DND-41 (cell line): Measurements from ENCODE around the gene RBM45.

Experiments used
- ATAC-seq: fragments of 200-7000 bp; cut with Tn5 transposase; 3 replicates; pipeline ENCODE4 v1.9.1; 2021; ENCODE audit warnings: low read depth; ENCODE audit not compliant: insufficient read depth
- DNase-seq: peaks from one replicate; pipeline ENCODE4 v3.0.0-alpha.2; 2020
- H2AFZ ChIP-seq: 2 replicates; pipeline ENCODE4 v1.6.0; 2012; ENCODE audit warnings: low read depth, low read length
- H3K27ac ChIP-seq: 2 replicates; pipeline ENCODE4 v1.5.1; 2012; ENCODE audit warnings: low read length, inconsistent platforms
- H3K27me3 ChIP-seq: fragments of 200-600 bp; sonication (generic); 2 replicates; pipeline ENCODE4 v1.6.0; 2012; ENCODE audit warnings: low read length, mild to moderate bottlenecking, inconsistent platforms; ENCODE audit not compliant: insufficient read depth, poor library complexity
- H3K36me3 ChIP-seq: 2 replicates; pipeline ENCODE4 v1.5.1; 2012; ENCODE audit warnings: low read length, inconsistent platforms; ENCODE audit not compliant: insufficient read depth
- H3K4me1 ChIP-seq: 2 replicates; pipeline ENCODE4 v1.5.1; 2012; ENCODE audit warnings: mild to moderate bottlenecking, low read length; ENCODE audit not compliant: insufficient read depth
- H3K4me2 ChIP-seq: 2 replicates; pipeline ENCODE4 v1.6.0; 2012; ENCODE audit warnings: mild to moderate bottlenecking, moderate library complexity, low read length, inconsistent platforms; ENCODE audit not compliant: insufficient read depth
- H3K4me3 ChIP-seq, 2 experiments: fragments of 200-600 bp in 1 of 2; shearing (Covaris generic) in 1 of 2; 2 replicates each; pipeline ENCODE4 v1.5.1; 2012 to 2016; ENCODE audit warnings: inconsistent platforms in 2 of 2, low read length in 2 of 2, mild to moderate bottlenecking in 2 of 2, low read depth in 1 of 2, moderate library complexity in 1 of 2
- H3K79me2 ChIP-seq: 2 replicates; pipeline ENCODE4 v1.6.0; 2012; ENCODE audit warnings: low read length, inconsistent platforms; ENCODE audit not compliant: insufficient read depth
- H3K9ac ChIP-seq: 2 replicates; pipeline ENCODE4 v1.6.0; 2012; ENCODE audit warnings: low read depth, mild to moderate bottlenecking, inconsistent platforms, low read length, moderate library complexity
- H3K9me3 ChIP-seq: 2 replicates; pipeline ENCODE4 v1.5.1; 2012; ENCODE audit warnings: low read length, moderate library complexity, mild to moderate bottlenecking, inconsistent platforms; ENCODE audit not compliant: insufficient read depth, severe bottlenecking
- H4K20me1 ChIP-seq: 2 replicates; pipeline ENCODE4 v1.6.0; 2012; ENCODE audit warnings: low read length; ENCODE audit not compliant: insufficient read depth
- CTCF ChIP-seq: IDR thresholded peaks from 2 replicates; pipeline ENCODE4 v1.5.1; 2012; ENCODE audit warnings: borderline replicate concordance, low read length, moderate library complexity, mild to moderate bottlenecking; ENCODE audit not compliant: poor library complexity, severe bottlenecking; ENCODE audit errors: extremely low read depth
- EZH2 ChIP-seq: IDR thresholded peaks from 3 replicates; pipeline ENCODE4 v1.6.1; 2012; ENCODE audit warnings: borderline replicate concordance, low read depth, mild to moderate bottlenecking, moderate library complexity, low read length, inconsistent platforms; ENCODE audit not compliant: severe bottlenecking

The RBM45 gene

GRCh38 chr2:178072000-178072382 is 40.2 kb upstream of the RBM45 start:
- ATAC-seq, result no peak

GRCh38 chr2:178072383-178073301 is 39.6 kb upstream of the RBM45 start, which contains the start of gene PDE11A:
Gene PDE11A (minus strand): TSS chr2:178072777. CDS start chr2:178072437, 340 bp downstream.
- Histone ChIP-seq H3K4me1 (no peaks in the 10 kb centered on the region), H3K27ac (no peak within 1 kb of the TSS), H3K9me3 (no peaks in the 10 kb centered on the region), H3K9ac (no peak within 1 kb of the TSS), H3K4me2 (no peak within 1 kb of the TSS), H3K79me2 (no peaks in the 10 kb centered on the region), H3K36me3 (no peaks in the 10 kb centered on the region), H4K20me1 (no peaks in the 10 kb centered on the region), H2AFZ (no peak within 1 kb of the TSS), H3K27me3 (peaks cover 16% of the 10 kb centered on the region), H3K4me3 (no peak within 1 kb of the TSS)
- TF ChIP-seq CTCF (no peak), EZH2 (no peak)
- no peak for ATAC-seq
- DNase-seq, result no peak

More at GRCh38 chr2:178072000-178072382, 40.2 kb upstream of the RBM45 start:
- DNase-seq, result no peak
- Histone ChIP-seq H3K36me3 (no peaks in the 10 kb centered on the region), H3K4me2 (no peak overlapping the region), H3K4me1 (no peaks in the 10 kb centered on the region), H3K4me3 (no peak overlapping the region), H3K9me3 (no peaks in the 10 kb centered on the region), H3K9ac (no peak overlapping the region), H2AFZ (no peak overlapping the region), H3K27me3 (peaks cover 16% of the 10 kb centered on the region), H3K27ac (no peak overlapping the region), H4K20me1 (no peaks in the 10 kb centered on the region), H3K79me2 (no peaks in the 10 kb centered on the region)
- no peak for TF ChIP-seq EZH2
- no peak for TF ChIP-seq CTCF

DNA sequence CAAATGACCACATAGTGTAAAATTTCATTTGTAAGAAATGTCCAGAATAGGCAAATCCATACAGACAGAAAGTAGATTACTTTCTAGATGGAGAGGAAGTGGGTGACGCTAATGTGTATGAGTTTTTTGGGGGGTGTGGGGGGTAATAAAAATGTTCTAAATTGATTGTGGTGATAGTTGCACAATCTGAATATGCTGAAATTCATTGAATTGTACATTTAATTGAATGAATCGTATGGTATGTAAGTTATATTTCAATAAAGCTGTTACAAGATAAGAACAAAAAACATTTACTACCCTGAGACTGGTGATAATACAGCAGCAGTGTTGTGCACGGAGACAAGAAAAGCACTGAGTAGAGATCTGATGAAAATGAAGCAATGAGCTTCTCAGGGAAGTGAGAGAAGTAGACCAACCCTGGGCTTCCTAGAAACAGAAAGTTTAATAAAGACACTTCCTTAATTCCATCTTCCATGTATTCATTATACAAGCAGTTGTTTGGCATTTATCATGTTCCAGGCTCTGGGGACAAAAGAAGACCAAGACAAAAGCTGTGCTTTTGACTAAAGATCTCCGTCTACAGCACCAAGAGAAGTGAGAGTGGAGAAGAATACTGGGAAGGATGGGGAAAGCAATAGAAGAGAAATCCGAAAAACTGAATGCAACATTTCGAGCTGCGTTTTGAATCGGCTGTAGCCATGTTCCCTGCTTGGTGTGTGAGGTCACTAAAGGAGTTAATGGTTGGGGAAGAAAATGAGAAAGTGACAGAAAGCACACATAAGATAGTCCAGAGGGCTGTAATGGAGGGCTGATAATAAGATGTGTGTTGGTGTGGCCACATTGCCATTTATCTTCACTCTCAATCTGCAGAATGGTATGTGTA is 37.9 kb upstream of the RBM45 start:
- no peak for ATAC-seq
- Histone ChIP-seq H3K36me3 (no peaks in the 10 kb centered on the region), H3K4me3 (no peak overlapping the region), H4K20me1 (no peaks in the 10 kb centered on the region), H3K9me3 (no peaks in the 10 kb centered on the region), H3K79me2 (no peaks in the 10 kb centered on the region), H3K27me3 (peaks cover 13% of the 10 kb centered on the region), H3K9ac (no peak overlapping the region), H3K27ac (no peak overlapping the region), H3K4me2 (no peak overlapping the region), H3K4me1 (no peaks in the 10 kb centered on the region), H2AFZ (no peak overlapping the region)
- TF ChIP-seq CTCF, result no peak
- no peak for TF ChIP-seq EZH2
- no peak for DNase-seq
